ENCODE results near the gene TMEM52. TPM values are rescaled to one million over a fixed set of nuclear protein-coding genes. Genes with fewer than 3 reads are reported as not detected.
"Not testable (repeated sequence)": the region's sequence is repeated elsewhere in the genome, so short reads cannot be mapped to it uniquely, and the experiment has no call there.

The TMEM52 gene
- polyA plus RNA-seq, 3 donors = 2.3 TPM; not detected in 2

DNA sequence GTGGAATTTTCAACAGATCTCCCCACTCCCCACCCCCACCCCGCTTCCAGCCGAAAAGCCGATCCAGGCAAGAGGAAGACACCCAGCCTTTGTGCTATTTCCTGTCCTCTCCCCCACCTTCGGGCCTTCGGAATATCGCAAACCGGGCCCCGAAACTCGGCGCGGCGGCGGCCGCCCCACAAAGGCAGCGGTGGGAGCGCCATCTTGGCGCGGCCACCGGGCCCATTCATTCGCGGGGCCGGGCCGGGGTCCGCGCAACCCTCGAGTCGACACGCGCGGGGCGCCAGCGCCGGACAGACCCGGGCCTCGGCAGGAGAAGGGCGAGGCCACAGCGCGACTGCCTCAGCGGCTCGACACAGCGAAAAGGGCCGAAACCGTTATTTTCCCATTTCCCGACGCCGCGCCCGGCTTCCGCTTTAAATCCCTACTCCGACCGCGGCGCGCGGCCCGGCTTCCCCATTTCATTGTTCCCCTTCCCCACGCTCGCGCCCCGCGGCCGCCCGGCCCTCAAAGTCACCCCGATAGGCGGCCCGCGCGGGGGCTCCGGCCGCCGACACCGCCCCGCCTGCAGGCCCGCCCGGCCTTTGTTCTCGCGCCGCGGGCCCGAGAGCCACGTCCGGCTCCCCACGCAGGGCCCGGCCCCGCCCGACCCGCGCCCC lies 29.1 kb downstream of the TMEM52 start:
- peaks cover 73% of the 10 kb centered on the region for H3K79me2 ChIP-seq (ENCODE audit: insufficient read depth, low read length)
- Mint-ChIP-seq H3K27me3 (ENCODE audit: low read depth in 3 of 3) (peaks cover 5 to 11% (median 11%) of the 10 kb centered on the region in 3 donors), H3K36me3 (peaks cover 3 to 9% of the 10 kb centered on the region in 2 donors), H3K9me3 (no peaks in the 10 kb centered on the region), H3K27ac (peak overlapping the region; percentile 83 to 93 (median 88)), H3K4me3 (peak overlapping the region; percentile 87), H3K4me1 (peaks cover 59% of the 10 kb centered on the region)
- TF ChIP-seq, protein P1, sequence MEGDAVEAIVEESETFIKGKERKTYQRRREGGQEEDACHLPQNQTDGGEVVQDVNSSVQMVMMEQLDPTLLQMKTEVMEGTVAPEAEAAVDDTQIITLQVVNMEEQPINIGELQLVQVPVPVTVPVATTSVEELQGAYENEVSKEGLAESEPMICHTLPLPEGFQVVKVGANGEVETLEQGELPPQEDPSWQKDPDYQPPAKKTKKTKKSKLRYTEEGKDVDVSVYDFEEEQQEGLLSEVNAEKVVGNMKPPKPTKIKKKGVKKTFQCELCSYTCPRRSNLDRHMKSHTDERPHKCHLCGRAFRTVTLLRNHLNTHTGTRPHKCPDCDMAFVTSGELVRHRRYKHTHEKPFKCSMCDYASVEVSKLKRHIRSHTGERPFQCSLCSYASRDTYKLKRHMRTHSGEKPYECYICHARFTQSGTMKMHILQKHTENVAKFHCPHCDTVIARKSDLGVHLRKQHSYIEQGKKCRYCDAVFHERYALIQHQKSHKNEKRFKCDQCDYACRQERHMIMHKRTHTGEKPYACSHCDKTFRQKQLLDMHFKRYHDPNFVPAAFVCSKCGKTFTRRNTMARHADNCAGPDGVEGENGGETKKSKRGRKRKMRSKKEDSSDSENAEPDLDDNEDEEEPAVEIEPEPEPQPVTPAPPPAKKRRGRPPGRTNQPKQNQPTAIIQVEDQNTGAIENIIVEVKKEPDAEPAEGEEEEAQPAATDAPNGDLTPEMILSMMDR (IDR thresholded peaks at IDR 0.05) = no peak
- no peak overlapping the region for H2AFZ ChIP-seq (ENCODE audit: insufficient read depth, low read depth, low read length, poor library complexity, severe bottlenecking)
- peaks cover 61% of the 10 kb centered on the region for H4K20me1 ChIP-seq (ENCODE audit: insufficient read depth, low read length)
- H3K27ac ChIP-seq (ENCODE audit: low read depth in 1 of 2, low read length in 2 of 2) = peak overlapping the region; percentile 76 to 91
- H3K27me3 ChIP-seq (ENCODE audit: control insufficient read depth in 2 of 2, insufficient read depth in 2 of 2, low read length in 2 of 2) = peaks cover 0 to 2% of the 10 kb centered on the region in 2 donors
- intact Hi-C loops (cut with micrococcal nuclease) = loop anchor here (5.0 to 10.0 kb wide), 4 partner anchors 33 to 113 kb away; partner anchors contain the start of gene NADK (in 1 of the 2)
- H3K4me1 ChIP-seq (ENCODE audit: control insufficient read depth in 1 of 2, insufficient read depth in 2 of 2, low read length in 2 of 2) = peaks cover 35 to 53% of the 10 kb centered on the region in 2 donors
- no peaks in the 10 kb centered on the region for H3K9me3 ChIP-seq (replicated peaks in 1 of 2; ENCODE audit: control insufficient read depth in 1 of 2, insufficient read depth in 1 of 2, low read length in 2 of 2)
- peak overlapping the region; percentile 86 for H3K4me2 ChIP-seq (replicated peaks; ENCODE audit: extremely low read depth, low read length, poor library complexity, severe bottlenecking)
- peak overlapping the region; percentile 93 for H3K9ac ChIP-seq (ENCODE audit: insufficient read depth, low read length, poor library complexity, severe bottlenecking)
- peak; percentile 87 to 90 (median 88) for DNase-seq
- peak overlapping the region; percentile 76 to 98 (median 89) for H3K4me3 ChIP-seq (replicated peaks in 1 of 3; ENCODE audit: low read depth in 2 of 3, low read length in 3 of 3)
- under 1% methylated on average over 87 of the region's 88 CpGs for WGBS (ENCODE audit: insufficient coverage)
- no peaks in the 10 kb centered on the region for H3K36me3 ChIP-seq (replicated peaks in 1 of 2; ENCODE audit: control insufficient read depth in 1 of 2, insufficient read depth in 2 of 2, low read length in 2 of 2)

DNA sequence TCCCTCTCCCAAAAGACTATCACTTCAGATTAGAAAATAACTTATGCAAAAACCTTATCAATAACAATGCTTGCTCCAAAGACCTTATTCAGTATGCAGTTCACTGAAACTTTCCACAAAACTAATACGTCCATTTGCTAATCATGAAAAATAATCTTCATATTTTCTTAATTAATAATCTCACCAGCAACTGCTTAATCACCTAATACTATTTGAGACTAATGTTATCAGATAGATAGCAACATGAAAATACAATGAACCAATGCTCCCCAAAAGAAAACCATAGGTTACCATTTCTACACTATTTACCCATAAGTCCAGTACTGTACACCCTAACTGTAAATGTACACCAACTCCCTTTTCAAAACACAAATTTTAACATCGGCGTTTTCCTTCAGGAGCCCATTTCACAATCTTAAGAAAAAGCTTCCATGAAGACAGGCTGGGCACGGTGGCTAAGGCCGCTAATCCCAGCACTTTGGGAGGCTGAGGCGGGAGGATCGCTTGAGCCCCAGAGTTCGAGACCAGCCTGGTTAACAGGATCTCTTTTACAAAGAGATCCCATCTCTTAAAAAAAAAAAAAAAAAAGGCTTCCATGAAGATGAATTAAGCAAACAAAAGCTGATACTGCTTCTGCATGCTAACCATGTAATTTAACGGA lies 29.9 kb downstream of the TMEM52 start:
- peaks cover 2 to 6% (median 5%) of the 10 kb centered on the region in 3 donors for H3K27me3 Mint-ChIP-seq (ENCODE audit: low read depth in 3 of 3)
- peaks cover 57% of the 10 kb centered on the region for H3K4me1 Mint-ChIP-seq
- H3K27ac Mint-ChIP-seq = peak overlapping the region; percentile 83 to 91 (median 88)
- no peaks in the 10 kb centered on the region for H3K9me3 ChIP-seq (replicated peaks in 1 of 2; ENCODE audit: control insufficient read depth in 1 of 2, insufficient read depth in 1 of 2, low read length in 2 of 2)
- H4K20me1 ChIP-seq (ENCODE audit: insufficient read depth, low read length) = peaks cover 69% of the 10 kb centered on the region
- peak overlapping the region; percentile 93 for H3K9ac ChIP-seq (ENCODE audit: insufficient read depth, low read length, poor library complexity, severe bottlenecking)
- WGBS (ENCODE audit: insufficient coverage) = 10% methylated on average over 4 of the region's 9 CpGs
- no peak overlapping the region for H2AFZ ChIP-seq (ENCODE audit: insufficient read depth, low read depth, low read length, poor library complexity, severe bottlenecking)
- H3K27ac ChIP-seq (ENCODE audit: low read depth in 1 of 2, low read length in 2 of 2) = peak overlapping the region; percentile 76 to 91
- peak overlapping the region; percentile 87 for H3K4me3 Mint-ChIP-seq
- peak overlapping the region; percentile 86 for H3K4me2 ChIP-seq (replicated peaks; ENCODE audit: extremely low read depth, low read length, poor library complexity, severe bottlenecking)
- intact Hi-C loops (cut with micrococcal nuclease) = no loop called here
- H3K27me3 ChIP-seq (ENCODE audit: control insufficient read depth in 2 of 2, insufficient read depth in 2 of 2, low read length in 2 of 2) = no peaks in the 10 kb centered on the region
- H3K36me3 ChIP-seq (replicated peaks in 1 of 2; ENCODE audit: control insufficient read depth in 1 of 2, insufficient read depth in 2 of 2, low read length in 2 of 2) = no peaks in the 10 kb centered on the region
- peaks cover 3 to 16% of the 10 kb centered on the region in 2 donors for H3K36me3 Mint-ChIP-seq
- no peaks in the 10 kb centered on the region for H3K9me3 Mint-ChIP-seq
- peaks cover 35 to 54% of the 10 kb centered on the region in 2 donors for H3K4me1 ChIP-seq (ENCODE audit: control insufficient read depth in 1 of 2, insufficient read depth in 2 of 2, low read length in 2 of 2)
- H3K4me3 ChIP-seq (replicated peaks in 1 of 3; ENCODE audit: low read depth in 2 of 3, low read length in 3 of 3) = peak overlapping the region; percentile 76 to 98 (median 89)
- TF ChIP-seq, protein P1 (IDR thresholded peaks at IDR 0.05) = no peak
- peaks cover 80% of the 10 kb centered on the region for H3K79me2 ChIP-seq (ENCODE audit: insufficient read depth, low read length)
- no peak for DNase-seq

DNA sequence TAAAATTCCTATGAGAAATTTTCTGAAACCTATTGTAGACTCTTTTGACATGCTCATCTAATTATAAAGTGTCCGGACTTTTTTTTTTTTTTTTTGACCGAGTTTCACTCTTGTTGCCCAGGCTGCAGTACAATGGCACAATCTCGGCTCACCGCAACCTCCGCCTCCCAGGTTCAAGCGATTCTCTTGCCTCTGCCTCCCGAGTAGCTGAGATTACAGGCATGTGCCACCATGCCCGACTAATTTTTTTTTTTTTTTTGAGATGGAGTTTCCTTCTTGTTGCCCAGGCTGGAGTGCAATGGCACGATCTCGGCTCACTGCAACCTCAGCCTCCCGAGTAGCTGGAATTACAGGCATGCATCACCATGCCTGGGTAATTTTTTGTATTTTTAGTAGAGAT lies 35.2 kb downstream of the TMEM52 start:
- Histone ChIP-seq H4K20me1 (ENCODE audit: insufficient read depth, low read length) (peaks cover 100% of the 10 kb centered on the region), H3K79me2 (ENCODE audit: insufficient read depth, low read length) (peaks cover 100% of the 10 kb centered on the region), H3K27ac (ENCODE audit: low read depth in 1 of 2, low read length in 2 of 2) (peak overlapping the region in 1 of 2 donors; percentile 66), H3K4me1 (ENCODE audit: control insufficient read depth in 1 of 2, insufficient read depth in 2 of 2, low read length in 2 of 2) (peaks cover 20 to 36% of the 10 kb centered on the region in 2 donors)
- Mint-ChIP-seq H3K4me1 (peaks cover 72% of the 10 kb centered on the region), H3K36me3 (peaks cover 7 to 42% of the 10 kb centered on the region in 2 donors), H3K27ac (peak overlapping the region in 4 of 7 donors; percentile 55 to 78 (median 70))
- H3K27me3 ChIP-seq (ENCODE audit: control insufficient read depth in 2 of 2, insufficient read depth in 2 of 2, low read length in 2 of 2); H2AFZ ChIP-seq (ENCODE audit: insufficient read depth, low read depth, low read length, poor library complexity, severe bottlenecking); H3K4me2 ChIP-seq (replicated peaks; ENCODE audit: extremely low read depth, low read length, poor library complexity, severe bottlenecking); H3K27me3 Mint-ChIP-seq (ENCODE audit: low read depth in 3 of 3); H3K9me3 ChIP-seq (replicated peaks in 1 of 2; ENCODE audit: control insufficient read depth in 1 of 2, insufficient read depth in 1 of 2, low read length in 2 of 2); intact Hi-C loops (cut with micrococcal nuclease); H3K36me3 ChIP-seq (replicated peaks in 1 of 2; ENCODE audit: control insufficient read depth in 1 of 2, insufficient read depth in 2 of 2, low read length in 2 of 2); H3K9ac ChIP-seq (ENCODE audit: insufficient read depth, low read length, poor library complexity, severe bottlenecking); H3K4me3 ChIP-seq (replicated peaks in 1 of 3; ENCODE audit: low read depth in 2 of 3, low read length in 3 of 3); H3K4me3 Mint-ChIP-seq; DNase-seq; H3K9me3 Mint-ChIP-seq: not testable (repeated sequence)
- 70% methylated on average over 2 of the region's 11 CpGs for WGBS (ENCODE audit: insufficient coverage)
